GM18858 (cell line): ENCODE results near the gene FADS3.
"Not testable (repeated sequence)": the region's sequence is repeated elsewhere in the genome, so short reads cannot be mapped to it uniquely, and the experiment has no call there.

Source experiments
- ATAC-seq: cut with Tn5 transposase; IDR thresholded peaks from one replicate; pipeline ENCODE4 v1.9.1; 2021; ENCODE audit not compliant: unreplicated experiment

The FADS3 gene

DNA sequence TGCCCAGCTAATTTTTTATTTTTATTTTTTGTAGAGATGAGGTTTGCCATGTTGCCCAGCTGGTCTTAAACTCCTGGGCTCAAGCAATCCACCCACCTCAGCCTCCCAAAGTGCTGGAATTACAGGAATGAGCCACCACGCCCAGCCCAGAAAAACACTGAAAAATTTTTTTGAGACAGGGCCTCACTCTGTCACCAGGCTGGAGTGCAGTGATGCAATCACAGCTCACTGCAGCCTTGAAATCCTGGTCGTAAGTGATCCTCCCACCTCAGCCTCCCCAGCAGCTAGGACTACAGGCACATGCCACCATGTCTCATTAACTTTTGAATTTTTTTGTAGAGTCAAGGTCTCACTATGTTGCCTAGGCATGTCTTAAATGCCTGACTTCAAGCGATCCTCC is 9.1 kb downstream of the FADS3 start:
- not testable (repeated sequence) for ATAC-seq

DNA sequence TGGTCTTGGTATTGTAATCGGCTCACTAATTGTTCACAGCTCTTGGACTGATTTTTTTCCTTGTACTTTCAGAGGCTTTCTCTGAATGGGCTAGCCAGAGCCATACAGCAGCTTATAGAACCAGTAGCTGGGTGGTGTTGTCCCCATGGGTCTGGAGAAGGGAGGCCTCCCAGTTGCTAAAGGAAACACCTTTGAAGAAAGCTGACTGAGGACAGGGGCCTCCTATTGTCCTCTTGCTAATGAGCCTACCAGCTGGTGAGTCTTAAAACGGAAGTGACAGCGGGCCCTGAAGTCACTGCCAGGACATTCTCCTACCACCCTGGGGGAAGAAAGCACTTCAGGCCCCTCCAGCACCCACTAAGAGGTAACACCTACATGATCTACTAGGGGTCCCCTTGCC is 9.9 kb downstream of the FADS3 start:
- ATAC-seq = no peak

DNA sequence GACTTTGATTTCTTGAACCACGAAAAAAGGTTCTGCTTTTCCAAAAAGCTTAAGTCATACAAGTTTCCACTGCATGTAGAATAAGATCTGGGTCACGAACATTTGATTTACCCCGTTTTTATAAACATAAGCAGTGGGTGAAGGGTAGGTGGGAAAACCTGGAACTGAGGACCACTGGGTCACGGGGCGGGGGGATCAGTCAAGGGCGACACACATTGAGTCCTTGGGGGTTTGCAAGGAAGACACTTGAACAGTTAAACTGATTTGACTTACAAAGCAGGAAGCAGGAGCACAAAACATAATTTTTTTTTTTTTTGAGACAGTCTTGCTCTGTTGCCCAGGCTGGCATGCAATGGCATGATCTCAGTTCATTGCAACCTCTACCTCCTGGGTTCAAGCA is 10.9 kb downstream of the FADS3 start:
- ATAC-seq = no peak

DNA sequence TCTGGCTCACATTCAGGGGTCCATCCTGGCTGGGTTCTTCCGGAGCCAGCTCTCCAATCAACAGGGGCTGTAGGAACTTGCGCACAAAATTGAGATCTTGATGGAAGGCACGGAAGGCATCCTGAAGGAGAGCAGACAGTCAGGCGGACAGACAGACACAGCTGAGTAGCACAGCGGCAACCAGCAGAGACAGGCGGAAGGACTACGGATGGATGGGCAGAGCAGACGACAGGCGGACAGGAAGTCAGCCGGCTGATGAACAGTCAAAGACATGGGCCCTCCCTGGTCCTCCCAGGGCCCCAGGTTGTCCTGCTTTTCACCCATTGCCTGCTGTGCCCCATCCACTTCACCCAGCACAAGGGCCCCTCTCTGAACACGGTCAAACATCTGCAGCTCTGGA is 11.3 kb downstream of the FADS3 start:
- ATAC-seq = no peak

DNA sequence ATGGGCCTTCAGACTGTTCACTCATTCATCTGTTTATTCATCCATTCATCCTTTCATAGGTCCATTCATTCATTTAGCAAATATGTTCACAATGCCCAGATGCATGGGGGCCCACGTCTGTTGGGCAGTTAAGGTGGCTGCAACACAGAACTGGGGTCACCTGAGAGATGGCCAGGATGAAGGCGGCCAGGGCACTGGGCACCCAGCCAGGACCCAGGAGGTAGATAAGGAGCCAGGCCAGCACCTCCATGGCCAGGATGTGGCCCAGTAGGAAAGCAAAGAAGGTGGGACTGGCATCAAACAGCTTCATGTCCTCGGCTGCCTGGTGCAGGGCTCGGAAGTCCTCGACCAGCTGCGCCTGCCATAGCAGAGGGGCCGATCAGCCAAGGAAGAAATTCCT is 12.2 kb downstream of the FADS3 start:
- ATAC-seq = no peak

DNA sequence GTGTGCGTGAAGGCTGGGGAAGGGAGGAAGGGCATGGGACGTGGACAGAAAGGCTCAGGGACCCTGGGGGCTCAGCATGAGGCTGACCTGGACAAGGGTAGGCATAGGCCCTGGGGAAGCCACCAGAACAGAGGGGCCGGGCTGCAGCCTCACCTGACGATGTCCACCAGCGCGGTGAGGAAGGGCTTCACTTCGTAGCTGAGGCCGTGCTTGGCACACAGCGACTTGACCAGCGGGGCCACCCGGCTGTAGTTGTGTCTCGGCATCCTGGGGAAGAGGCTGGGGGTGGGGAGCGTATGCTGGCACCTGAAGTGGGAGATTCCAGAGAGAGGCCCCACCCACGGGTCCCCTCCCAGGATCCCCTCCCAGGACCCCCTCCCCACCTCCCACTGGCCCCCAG is 15.6 kb downstream of the FADS3 start:
- no peak for ATAC-seq

DNA sequence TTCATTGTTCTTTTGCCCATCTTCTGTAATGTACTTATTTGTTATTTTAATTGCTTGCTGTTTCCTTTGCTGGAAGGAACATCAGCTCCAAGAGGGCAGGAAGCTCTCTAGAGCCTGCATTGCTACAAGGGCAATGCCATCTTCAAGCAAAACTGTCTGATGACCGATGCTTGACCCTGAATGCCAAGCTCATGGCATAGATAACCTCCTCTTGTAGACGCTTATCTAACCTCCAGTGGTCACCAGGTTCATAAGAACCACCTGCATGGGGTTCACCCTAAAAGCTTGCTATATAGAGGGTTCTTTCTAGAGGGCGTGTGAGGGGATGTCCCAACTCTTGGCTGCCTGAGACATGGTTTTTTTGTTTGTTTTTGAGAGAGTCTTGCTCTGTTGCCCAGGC is 16.5 kb downstream of the FADS3 start:
- no peak for ATAC-seq

DNA sequence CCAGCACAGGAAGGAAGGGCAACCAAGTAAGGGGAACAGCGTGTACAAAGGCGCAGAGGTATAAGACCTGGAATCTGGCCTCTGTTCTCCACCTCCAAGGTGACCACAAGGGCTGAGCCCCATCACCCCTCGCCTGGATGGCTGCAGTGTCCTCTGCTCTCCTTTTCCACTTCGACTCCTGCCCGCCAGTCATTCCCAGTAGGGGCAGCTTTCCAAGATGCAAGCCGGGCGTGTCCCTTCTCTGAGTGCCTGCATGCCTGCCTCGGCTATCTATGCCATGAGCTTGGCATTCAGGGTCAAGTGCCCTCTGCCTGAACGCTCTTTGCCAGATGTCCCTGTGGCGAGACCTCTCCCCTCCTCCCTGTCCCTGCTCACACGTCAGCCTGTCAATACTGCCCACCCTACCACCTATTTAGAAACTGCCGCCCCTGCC is 17.0 kb downstream of the FADS3 start:
- ATAC-seq = no peak

GRCh38 chr11:61873588-61874376 is 17.6 kb downstream of the FADS3 start:
- ATAC-seq = no peak

DNA sequence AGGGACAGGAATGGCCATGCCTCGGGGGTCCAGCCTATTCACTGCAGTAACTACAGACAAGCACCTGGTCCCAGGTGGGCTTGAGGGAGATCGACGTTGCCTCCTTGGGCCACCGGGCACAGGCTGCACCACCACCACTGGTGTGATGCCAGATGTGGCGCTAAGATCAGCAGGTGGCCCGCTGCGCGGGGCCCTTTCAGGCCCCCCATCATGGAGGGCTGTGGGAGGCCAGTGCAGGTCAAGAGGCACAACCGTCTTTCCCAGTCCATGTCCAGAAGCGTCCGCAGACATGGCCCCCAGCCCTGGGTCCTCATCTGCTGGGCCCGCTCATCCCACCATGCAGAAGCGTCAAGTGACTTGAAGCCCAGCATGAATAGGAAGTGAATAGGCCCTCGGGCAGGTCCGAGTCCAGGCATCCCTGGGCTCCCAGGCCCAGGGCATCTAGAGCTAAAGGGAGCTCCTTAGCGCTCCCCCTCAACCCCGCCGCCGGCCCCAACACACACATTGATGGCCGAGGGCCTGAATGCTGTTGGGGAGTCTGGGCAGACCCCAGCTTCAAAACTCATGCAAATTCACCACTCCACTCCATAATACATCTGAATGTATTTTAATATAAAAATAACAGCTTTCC is 18.3 kb downstream of the FADS3 start:
- no peak for ATAC-seq

GRCh38 chr11:61871158-61871597 is 20.2 kb downstream of the FADS3 start:
- ATAC-seq = peak; percentile 42

- no peak for ATAC-seq
These were observed 20.8 kb downstream of the FADS3 start for GRCh38 chr11:61870541-61871031.

DNA sequence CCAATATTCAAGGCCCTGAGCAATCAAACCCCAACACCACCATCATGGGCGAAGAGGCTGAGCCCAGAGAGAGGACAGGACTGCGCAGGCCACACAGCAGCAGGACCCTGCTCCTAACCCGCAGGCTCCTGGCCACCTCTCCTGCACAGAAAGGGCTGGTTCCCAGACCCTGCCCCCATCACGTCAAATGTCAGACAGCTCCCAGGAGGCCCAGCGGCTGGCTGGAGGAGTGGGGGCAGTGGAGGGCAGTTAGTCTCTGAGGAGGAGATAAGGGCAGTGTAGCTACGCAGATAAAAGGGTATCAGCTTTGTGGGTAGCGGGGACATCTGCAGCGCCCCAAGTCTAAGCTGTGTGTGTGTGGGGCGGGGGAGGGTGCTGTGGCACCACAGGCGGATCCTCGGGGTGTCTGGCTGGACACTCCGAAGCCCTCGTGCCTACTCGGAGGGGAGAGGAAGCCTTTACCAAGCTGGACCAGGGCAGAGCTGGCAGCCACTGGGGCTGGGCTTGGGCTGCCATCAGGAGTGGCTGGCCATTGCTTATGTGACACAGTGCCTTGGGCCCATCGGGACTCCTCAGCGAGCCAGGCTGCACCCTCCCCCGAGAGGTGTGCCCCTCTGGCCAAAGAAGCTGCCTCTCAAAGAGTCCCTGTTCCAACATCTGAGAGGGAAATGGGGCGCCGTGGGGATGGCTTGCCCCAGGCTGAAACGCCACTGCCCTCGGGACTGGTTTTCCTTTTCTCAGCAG is 21.5 kb downstream of the FADS3 start:
- no peak for ATAC-seq

GRCh38 chr11:61869429-61869707 is 22.0 kb downstream of the FADS3 start:
- no peak for ATAC-seq

GRCh38 chr11:61868571-61869428 is 22.5 kb downstream of the FADS3 start:
- ATAC-seq = no peak

DNA sequence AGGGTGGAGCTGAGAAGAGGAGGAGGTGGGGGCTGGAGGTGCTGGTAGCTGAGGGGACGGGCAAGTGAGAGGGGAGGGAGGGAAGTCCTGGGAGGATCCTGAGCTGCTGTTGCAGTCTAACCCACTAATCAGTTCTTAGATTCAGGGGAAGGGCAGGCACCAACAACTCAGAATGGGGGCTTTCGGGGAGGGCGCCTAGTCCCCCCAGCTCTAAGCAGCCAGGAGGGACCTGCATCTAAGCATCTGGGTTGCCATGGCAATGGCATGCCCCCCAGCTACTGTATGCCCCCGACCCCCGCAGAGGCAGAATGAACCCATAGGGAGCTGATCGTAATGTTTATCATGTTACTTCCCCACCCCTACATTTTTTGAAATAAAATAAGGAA is 24.4 kb downstream of the FADS3 start:
- no peak for ATAC-seq

GRCh38 chr11:61866231-61866957 is 25.0 kb downstream of the FADS3 start:
- no peak for ATAC-seq

GRCh38 chr11:61864814-61865775 is 26.2 kb downstream of the FADS3 start:
- ATAC-seq = no peak

GRCh38 chr11:61863548-61864081 is 27.7 kb downstream of the FADS3 start:
- ATAC-seq = no peak
